Caco-2 (cell line): Measurements from ENCODE around the gene CLCN5. TPM values are rescaled to one million over a fixed set of nuclear protein-coding genes. Genes with fewer than 3 reads are reported as not detected.
A peak's percentile ranks its signal among the peaks of the same experiment; 100 is the strongest.

Experiments
- BruUV-seq: library from RNA; stranded (reverse); fragments of 400-500 nt; replicated peaks from 2 replicates; lab custom pipeline; 2021; lab: Mats Ljungman, UMichigan
- CTCF ChIA-PET: fragments of 300-600 bp; sonication (Branson Sonifier 250); formaldehyde crosslinking; loops from one replicate; lab custom pipeline; 2022; ENCODE audit warnings: antibody characterized with exemption; lab: Charles Lee
- POLR2A ChIA-PET: fragments of 300-600 bp; sonication (Branson Sonifier 250); formaldehyde crosslinking; loops from one replicate; lab custom pipeline; 2022; ENCODE audit warnings: antibody characterized with exemption; lab: Charles Lee
- DNase-seq, 2 experiments: peaks; one replicate each; pipeline versions ENCODE4 v3.0.0 to v3.0.0-alpha.2; 2020 to 2022
- H3K27me3 ChIP-seq: replicated peaks from 2 replicates; pipeline ENCODE4 v1.6.0; 2011; ENCODE audit warnings: low read length; ENCODE audit not compliant: control insufficient read depth, insufficient read depth
- H3K36me3 ChIP-seq: 2 replicates; pipeline ENCODE4 v1.5.1; 2011; ENCODE audit warnings: low read length; ENCODE audit not compliant: control insufficient read depth, insufficient read depth
- H3K4me1 ChIP-seq: fragments of 250-450 bp; sonication (Bioruptor Pico); 2 replicates; pipeline ENCODE4 v1.5.1; 2020; ENCODE audit warnings: mild to moderate bottlenecking
- H3K4me3 ChIP-seq: 2 replicates; pipeline ENCODE4 v1.5.1; 2011; ENCODE audit warnings: low read depth, mild to moderate bottlenecking, control low read depth, low read length
- H3K9me3 ChIP-seq: fragments of 250-450 bp; sonication (Bioruptor Pico); 2 replicates; pipeline ENCODE4 v1.5.1; 2020; ENCODE audit warnings: mild to moderate bottlenecking, moderate library complexity
- H3K27ac Mint-ChIP-seq: one replicate; pipeline ENCODE4 v1.8.0; 2022; ENCODE audit warnings: mixed read lengths; ENCODE audit not compliant: unreplicated experiment
- H3K27me3 Mint-ChIP-seq: one replicate; pipeline ENCODE4 v1.8.0; 2022; ENCODE audit warnings: mixed read lengths; ENCODE audit not compliant: insufficient read depth, unreplicated experiment
- H3K36me3 Mint-ChIP-seq: one replicate; pipeline ENCODE4 v1.8.0; 2022; ENCODE audit warnings: mild to moderate bottlenecking, mixed read lengths; ENCODE audit not compliant: insufficient read depth, unreplicated experiment
- H3K4me1 Mint-ChIP-seq: one replicate; pipeline ENCODE4 v1.8.0; 2022; ENCODE audit warnings: low read depth, mixed read lengths; ENCODE audit not compliant: unreplicated experiment
- H3K4me3 Mint-ChIP-seq: one replicate; pipeline ENCODE4 v1.8.0; 2022; ENCODE audit warnings: mild to moderate bottlenecking, moderate library complexity, mixed read lengths; ENCODE audit not compliant: unreplicated experiment
- H3K9me3 Mint-ChIP-seq: one replicate; pipeline ENCODE4 v1.8.0; 2022; ENCODE audit warnings: mixed read lengths; ENCODE audit not compliant: unreplicated experiment
- intact Hi-C: fragments of 100-400 bp; cut with micrococcal nuclease; formaldehyde crosslinking; loops from one replicate; pipeline ENCODE4 v1.10.0; 2022; ENCODE audit not compliant: unreplicated experiment
- total RNA-seq: library from RNA; stranded (reverse); gene quantifications from 2 replicates; pipeline ENCODE4 v1.2.3, GENCODE V29; 2022
- TF ChIP-seq, protein P1 (sequence below), 2 experiments: fragments of 200-600 bp in 1 of 2; IDR thresholded peaks; 1 replicate in 1 of 2; 2 replicates in 1 of 2; pipeline versions ENCODE4 v1.5.1 to v1.8.0; 2011 to 2022; ENCODE audit warnings: antibody characterized with exemption in 1 of 2, control low read depth in 1 of 2, inconsistent platforms in 1 of 2, low read depth in 1 of 2, low read length in 1 of 2, mild to moderate bottlenecking in 1 of 2, moderate library complexity in 1 of 2; ENCODE audit not compliant: insufficient read depth in 1 of 2, severe bottlenecking in 1 of 2, unreplicated experiment in 1 of 2

CLCN5 gene
- total RNA-seq, 1 experiment from 2014 or later: 61.0 TPM

DNA sequence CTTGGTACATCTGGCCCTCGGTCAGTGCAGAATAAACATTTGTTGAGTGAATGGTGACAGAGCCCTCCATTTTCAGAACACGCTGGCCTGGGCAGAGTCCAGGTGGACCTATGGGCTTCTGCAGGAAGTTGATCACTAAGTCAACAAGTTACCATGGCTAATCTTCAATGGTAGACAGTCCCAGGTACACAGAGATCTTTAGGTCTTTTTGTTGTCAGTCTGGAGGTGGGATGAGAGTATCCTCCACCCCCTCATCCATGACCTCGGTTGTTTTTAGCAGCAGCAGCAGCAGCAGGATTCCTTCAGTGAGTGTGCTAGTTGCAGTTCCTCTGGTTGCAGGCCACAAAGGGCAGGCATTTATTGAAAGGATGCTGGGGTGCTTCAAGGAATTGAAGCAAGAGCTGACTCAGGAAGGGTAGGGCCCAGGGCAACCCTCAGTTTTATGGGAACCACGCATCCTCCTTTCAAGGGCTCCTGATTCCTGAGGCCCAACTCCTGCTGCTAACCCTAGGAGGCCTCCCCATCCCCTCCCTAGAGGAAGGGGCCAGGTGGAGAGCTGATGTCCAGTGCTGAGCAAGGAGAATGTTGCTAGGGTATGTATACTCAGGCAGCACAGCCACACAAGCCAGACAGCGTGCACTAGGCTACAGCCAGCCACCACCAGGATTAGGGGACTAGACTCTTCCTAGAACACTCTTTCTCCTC lies 44.8 kb upstream of the CLCN5 start:
- POLR2A ChIA-PET: no interaction called here
- no peaks in the 10 kb centered on the region for H3K27me3 ChIP-seq
- Mint-ChIP-seq H3K36me3 (peaks cover 6% of the 10 kb centered on the region), H3K4me3 (peak overlapping the region; percentile 35), H3K27ac (peak overlapping the region; percentile 64), H3K9me3 (no peaks in the 10 kb centered on the region), H3K27me3 (no peaks in the 10 kb centered on the region), H3K4me1 (peaks cover 8% of the 10 kb centered on the region)
- H3K9me3 ChIP-seq: no peaks in the 10 kb centered on the region
- peak; percentile 39 to 58 for DNase-seq
- H3K4me1 ChIP-seq: peaks cover 33% of the 10 kb centered on the region
- H3K36me3 ChIP-seq: no peaks in the 10 kb centered on the region; the same call in 1 of the 2 replicates
- CTCF ChIA-PET: interaction anchor here (0.6 to 2.5 kb wide), 5 partner anchors 19 to 116 kb away, joined by 3 to 18 read pairs (median 3); partner anchors contain the start of gene CLCN5
- intact Hi-C loops: loop anchor here (1.0 to 2.0 kb wide), 4 partner anchors 17 to 117 kb away; partner anchors contain the start of gene CLCN5
- TF ChIP-seq, protein P1, sequence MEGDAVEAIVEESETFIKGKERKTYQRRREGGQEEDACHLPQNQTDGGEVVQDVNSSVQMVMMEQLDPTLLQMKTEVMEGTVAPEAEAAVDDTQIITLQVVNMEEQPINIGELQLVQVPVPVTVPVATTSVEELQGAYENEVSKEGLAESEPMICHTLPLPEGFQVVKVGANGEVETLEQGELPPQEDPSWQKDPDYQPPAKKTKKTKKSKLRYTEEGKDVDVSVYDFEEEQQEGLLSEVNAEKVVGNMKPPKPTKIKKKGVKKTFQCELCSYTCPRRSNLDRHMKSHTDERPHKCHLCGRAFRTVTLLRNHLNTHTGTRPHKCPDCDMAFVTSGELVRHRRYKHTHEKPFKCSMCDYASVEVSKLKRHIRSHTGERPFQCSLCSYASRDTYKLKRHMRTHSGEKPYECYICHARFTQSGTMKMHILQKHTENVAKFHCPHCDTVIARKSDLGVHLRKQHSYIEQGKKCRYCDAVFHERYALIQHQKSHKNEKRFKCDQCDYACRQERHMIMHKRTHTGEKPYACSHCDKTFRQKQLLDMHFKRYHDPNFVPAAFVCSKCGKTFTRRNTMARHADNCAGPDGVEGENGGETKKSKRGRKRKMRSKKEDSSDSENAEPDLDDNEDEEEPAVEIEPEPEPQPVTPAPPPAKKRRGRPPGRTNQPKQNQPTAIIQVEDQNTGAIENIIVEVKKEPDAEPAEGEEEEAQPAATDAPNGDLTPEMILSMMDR (IDR thresholded peaks at IDR 0.05; ENCODE audit: insufficient read depth in 1 of 2, low read depth in 1 of 2, low read length in 1 of 2, severe bottlenecking in 1 of 2, unreplicated experiment in 1 of 2): no peak
- no TSS peak for BruUV-seq
- no peak overlapping the region for H3K4me3 ChIP-seq

DNA sequence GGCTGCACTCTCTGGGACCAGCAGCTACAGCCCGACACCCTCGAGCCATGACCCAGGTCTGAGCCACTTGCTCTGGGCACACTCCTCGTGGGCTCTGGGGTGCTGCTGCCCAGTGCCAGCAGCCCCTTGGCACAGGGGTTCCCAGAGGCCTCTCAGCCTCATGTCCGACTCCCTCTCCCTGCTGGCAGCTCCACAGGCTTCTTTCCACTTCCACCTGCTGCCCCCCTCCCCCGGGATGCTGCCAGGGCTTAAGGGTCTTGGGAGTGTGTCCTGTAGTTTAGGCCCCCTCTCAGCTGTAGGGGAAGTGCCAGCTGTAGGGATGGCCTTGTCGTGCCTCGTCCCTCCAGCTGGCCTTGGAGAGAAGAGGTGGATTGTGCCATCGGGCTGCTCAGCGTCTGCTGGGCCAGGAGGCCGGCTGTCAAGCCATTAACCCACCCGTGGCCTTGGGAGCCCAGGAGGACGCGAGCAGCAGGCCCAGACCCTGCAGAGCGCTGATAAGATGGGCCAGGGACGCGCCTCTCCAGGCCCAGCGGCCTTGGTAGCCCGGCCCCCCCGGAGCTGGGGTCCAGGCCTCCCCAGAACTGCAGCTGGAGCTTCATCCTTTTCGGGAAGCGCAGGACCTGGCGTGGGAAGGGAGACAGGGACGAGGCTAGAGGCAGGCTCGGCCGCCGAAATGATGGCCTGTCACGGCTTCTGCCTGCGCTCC lies 44.1 kb upstream of the CLCN5 start:
- Mint-ChIP-seq H3K9me3 (no peaks in the 10 kb centered on the region), H3K27me3 (no peaks in the 10 kb centered on the region), H3K4me3 (peak overlapping the region; percentile 84), H3K27ac (peak overlapping the region; percentile 66), H3K4me1 (peaks cover 8% of the 10 kb centered on the region), H3K36me3 (peaks cover 6% of the 10 kb centered on the region)
- H3K4me3 ChIP-seq: peak overlapping the region; percentile 73; the same call in 1 of the 2 replicates
- ChIA-PET POLR2A (no interaction called here), CTCF (interaction anchor here (0.6 to 2.5 kb wide), 3 partner anchors 18 to 39 kb away, joined by 3 to 18 read pairs (median 17); no protein-coding TSS in a partner anchor)
- BruUV-seq: TSS peak; percentile 43
- H3K4me1 ChIP-seq: peaks cover 33% of the 10 kb centered on the region
- no peaks in the 10 kb centered on the region for H3K9me3 ChIP-seq
- H3K36me3 ChIP-seq: no peaks in the 10 kb centered on the region; the same call in 1 of the 2 replicates
- intact Hi-C loops: loop anchor here (2.0 kb wide), 1 partner anchor 45 kb away; the partner anchor contains the start of gene CLCN5
- TF ChIP-seq, protein P1 (IDR thresholded peaks at IDR 0.05; ENCODE audit: insufficient read depth in 1 of 2, low read depth in 1 of 2, low read length in 1 of 2, severe bottlenecking in 1 of 2, unreplicated experiment in 1 of 2): no peak
- no peak for DNase-seq
- no peaks in the 10 kb centered on the region for H3K27me3 ChIP-seq
